ENCODE data around the gene ICA1L.
A peak's percentile ranks its signal among the peaks of the same experiment; 100 is the strongest.

- TF ChIP-seq CTCF (conservative IDR thresholded peaks at IDR 0.05; ENCODE audit: low read depth, low read length): no peak
- no peak for TF ChIP-seq POLR2A (IDR thresholded peaks at IDR 0.05; ENCODE audit: low read depth, low read length)
- peak; percentile 69 for TF ChIP-seq MAFK (IDR thresholded peaks at IDR 0.05; ENCODE audit: low read depth, low read length)
- no peak for TF ChIP-seq RAD21 (IDR thresholded peaks at IDR 0.05; ENCODE audit: low read length)
- no peak for TF ChIP-seq BHLHE40 (IDR thresholded peaks at IDR 0.05; ENCODE audit: low read depth, low read length)
Observed at GRCh38 chr2:202765436-202765835, 106.1 kb downstream of the ICA1L start.

Data from IMR-90 (cell line).